SU-DHL-6 (cell line): ENCODE measurements around the gene GRIN2D.

Source experiments
- H2AFZ ChIP-seq: fragments of 200-600 bp; sonication (generic); 2 replicates; pipeline ENCODE4 v1.6.1; 2014; ENCODE audit warnings: low read depth, mild to moderate bottlenecking, moderate library complexity, mixed read lengths, antibody characterized with exemption, low read length; ENCODE audit not compliant: severe bottlenecking
- H3F3A ChIP-seq: fragments of 200-600 bp; shearing (Covaris generic); 2 replicates; pipeline ENCODE4 v1.6.0; 2016; ENCODE audit warnings: antibody characterized with exemption, mild to moderate bottlenecking; ENCODE audit not compliant: insufficient read depth
- H3K27ac ChIP-seq: fragments of 200-600 bp; sonication (generic); 2 replicates; pipeline ENCODE4 v1.5.1; 2016; ENCODE audit warnings: low read depth, mild to moderate bottlenecking, low read length, moderate library complexity, mixed read lengths
- H3K27me3 ChIP-seq: fragments of 200-600 bp; sonication (generic), shearing (Covaris generic); 2 replicates; pipeline ENCODE4 v1.6.0; 2014; ENCODE audit warnings: mild to moderate bottlenecking, low read length
- H3K36me3 ChIP-seq: fragments of 200-600 bp; sonication (generic); 2 replicates; pipeline ENCODE4 v1.6.1; 2014; ENCODE audit warnings: mild to moderate bottlenecking, low read length, mixed read lengths
- H3K4me2 ChIP-seq: fragments of 300-600, 200-600 bp; shearing (Covaris generic), sonication (generic); 2 replicates; pipeline ENCODE4 v1.6.0; 2014; ENCODE audit warnings: low read length, low read depth, mild to moderate bottlenecking; ENCODE audit not compliant: poor library complexity, severe bottlenecking
- H3K4me3 ChIP-seq: fragments of 200-600 bp; sonication (generic); 2 replicates; pipeline ENCODE4 v1.5.1; 2014; ENCODE audit warnings: antibody characterized with exemption, low read length, mild to moderate bottlenecking, mixed read lengths; ENCODE audit not compliant: insufficient read depth, poor library complexity, severe bottlenecking
- H3K79me2 ChIP-seq: fragments of 200-600 bp; sonication (generic); 2 replicates; pipeline ENCODE4 v1.6.1; 2014; ENCODE audit warnings: mild to moderate bottlenecking, low read length, moderate library complexity; ENCODE audit not compliant: insufficient read depth
- H3K9ac ChIP-seq: fragments of 200-600 bp; sonication (generic); 2 replicates; pipeline ENCODE4 v1.7.0; 2014; ENCODE audit warnings: mild to moderate bottlenecking, low read length
- H3K9me2 ChIP-seq: fragments of 200-600 bp; sonication (generic); replicated peaks from 2 replicates; pipeline ENCODE4 v1.6.1; 2014; ENCODE audit warnings: low read length; ENCODE audit not compliant: insufficient read depth
- H3K9me3 ChIP-seq: fragments of 200-600 bp; sonication (generic); 2 replicates; pipeline ENCODE4 v1.6.1; 2014; ENCODE audit warnings: low read length, mixed read lengths; ENCODE audit not compliant: insufficient read depth
- H4K20me1 ChIP-seq: fragments of 200-600 bp; sonication (generic); 2 replicates; pipeline ENCODE4 v1.6.1; 2014; ENCODE audit warnings: low read depth, mild to moderate bottlenecking, antibody characterized with exemption, low read length, moderate library complexity, mixed read lengths
- CTCF ChIP-seq: fragments of 200-600 bp; sonication (generic); IDR thresholded peaks from one replicate; pipeline ENCODE4 v1.5.1; 2017; ENCODE audit warnings: antibody characterized with exemption, mild to moderate bottlenecking, low read length, moderate library complexity; ENCODE audit not compliant: insufficient read depth, poor library complexity, severe bottlenecking
- EZH2phosphoT487 ChIP-seq: fragments of 200-600 bp; sonication (generic), shearing (Covaris generic); conservative IDR thresholded peaks from 2 replicates; pipeline ENCODE4 v1.6.1; 2018; ENCODE audit warnings: mild to moderate bottlenecking, antibody characterized with exemption, low read length, moderate library complexity, mixed read lengths

Gene GRIN2D

GRCh38 chr19:48405010-48405659 is 11.7 kb downstream of the GRIN2D start:
- Histone ChIP-seq H3K79me2 (no peaks in the 10 kb centered on the region), H3K4me2 (no peak overlapping the region), H3K36me3 (no peaks in the 10 kb centered on the region), H3K9me2 (no peaks in the 10 kb centered on the region), H3K9ac (no peak overlapping the region), H2AFZ (no peak overlapping the region), H3K27ac (no peak overlapping the region), H4K20me1 (no peaks in the 10 kb centered on the region), H3K9me3 (no peaks in the 10 kb centered on the region), H3K4me3 (no peak overlapping the region), H3K27me3 (no peaks in the 10 kb centered on the region), H3F3A (no peaks in the 10 kb centered on the region)
- no peak for TF ChIP-seq CTCF
- TF ChIP-seq EZH2phosphoT487 = no peak

- Histone ChIP-seq H3K79me2 (no peaks in the 10 kb centered on the region), H3K4me2 (no peak overlapping the region)
These were observed 12.4 kb downstream of the GRIN2D start for GRCh38 chr19:48405850-48406249.

GRCh38 chr19:48413879-48414587 is 20.6 kb downstream of the GRIN2D start:
- no peaks in the 10 kb centered on the region for H3K36me3 ChIP-seq
- no peaks in the 10 kb centered on the region for H3K79me2 ChIP-seq
- H3K9ac ChIP-seq = no peak overlapping the region
- no peak overlapping the region for H2AFZ ChIP-seq
- H3K4me3 ChIP-seq = no peak overlapping the region
- no peaks in the 10 kb centered on the region for H3K27me3 ChIP-seq
- no peak overlapping the region for H3K4me2 ChIP-seq
- no peaks in the 10 kb centered on the region for H3K9me3 ChIP-seq
- no peak for TF ChIP-seq CTCF
- TF ChIP-seq EZH2phosphoT487 = no peak
- no peaks in the 10 kb centered on the region for H4K20me1 ChIP-seq
- H3K27ac ChIP-seq = no peak overlapping the region
- no peaks in the 10 kb centered on the region for H3K9me2 ChIP-seq
- H3F3A ChIP-seq = no peaks in the 10 kb centered on the region

More at GRCh38 chr19:48405850-48406249, 12.4 kb downstream of the GRIN2D start:
- no peaks in the 10 kb centered on the region for H3K9me2 ChIP-seq
- H2AFZ ChIP-seq = no peak overlapping the region
- H3K27me3 ChIP-seq = no peaks in the 10 kb centered on the region
- TF ChIP-seq CTCF (no peak), EZH2phosphoT487 (no peak)
- no peaks in the 10 kb centered on the region for H3F3A ChIP-seq
- H3K9me3 ChIP-seq = no peaks in the 10 kb centered on the region
- no peaks in the 10 kb centered on the region for H3K36me3 ChIP-seq
- no peak overlapping the region for H3K27ac ChIP-seq
- no peaks in the 10 kb centered on the region for H4K20me1 ChIP-seq
- no peak overlapping the region for H3K4me3 ChIP-seq
- no peak overlapping the region for H3K9ac ChIP-seq
